Hindlimb muscle (tissue), 1 donor: Measurements from ENCODE around the gene NR4A1. TPM values are rescaled to one million over a fixed set of nuclear protein-coding genes. Genes with fewer than 3 reads are reported as not detected.

Source experiments
- DNase-seq: peaks from one replicate; pipeline ENCODE4 v3.0.0-alpha.2; 2013
- polyA plus RNA-seq: library from polyadenylated mRNA; unstranded; fragments of 120-200 nt; gene quantifications from one replicate; pipeline ENCODE4 v1.2.1, GENCODE V29; 2013; ENCODE audit not compliant: insufficient read length

Gene NR4A1
- polyA plus RNA-seq, 1 donor, result 32.8 TPM

GRCh38 chr12:52018433-52019112 lies 32.7 kb upstream of the NR4A1 start:
- no peak for DNase-seq

GRCh38 chr12:52019113-52019770 lies 32.0 kb upstream of the NR4A1 start:
- DNase-seq, result no peak

DNA sequence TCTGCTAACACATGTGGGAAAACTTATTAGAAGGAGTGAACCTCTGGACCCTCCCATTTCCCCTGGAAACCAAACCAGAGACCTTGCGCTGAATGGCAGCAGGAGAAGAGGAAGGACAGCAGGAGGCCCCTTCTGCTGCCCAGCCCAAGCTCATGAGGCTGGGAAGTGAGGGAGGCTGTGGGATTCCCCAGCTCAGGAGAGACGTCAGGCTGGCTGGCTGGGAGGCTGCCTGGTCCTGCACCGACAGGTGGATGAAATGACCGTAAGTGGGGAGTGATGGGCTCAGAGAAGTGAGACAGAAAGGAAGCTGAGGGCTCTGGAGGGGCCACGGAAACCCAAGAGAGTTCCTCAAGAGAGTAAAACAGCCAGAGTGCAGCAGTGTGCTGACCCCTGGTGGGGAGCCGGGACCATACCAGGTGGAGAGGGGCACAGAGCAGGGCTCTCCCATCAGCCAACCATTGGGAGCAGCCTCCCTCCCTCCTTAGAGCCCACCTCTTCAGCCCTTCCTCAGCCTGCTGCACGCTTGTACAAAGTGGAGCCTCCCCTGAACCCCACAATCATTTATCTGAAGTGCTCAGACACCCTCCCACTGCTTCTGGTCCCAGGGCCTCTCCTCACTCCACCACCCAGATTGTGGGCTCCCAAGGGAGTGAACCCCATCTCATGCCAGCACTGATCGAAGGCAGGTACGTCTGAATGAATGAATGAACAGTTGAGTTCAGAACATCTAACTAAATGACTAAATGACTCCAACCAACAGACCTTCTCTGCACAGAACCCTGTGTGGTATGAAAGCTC lies 30.5 kb upstream of the NR4A1 start:
- no peak for DNase-seq

GRCh38 chr12:52022841-52023181 lies 28.4 kb upstream of the NR4A1 start:
- DNase-seq, result no peak

DNA sequence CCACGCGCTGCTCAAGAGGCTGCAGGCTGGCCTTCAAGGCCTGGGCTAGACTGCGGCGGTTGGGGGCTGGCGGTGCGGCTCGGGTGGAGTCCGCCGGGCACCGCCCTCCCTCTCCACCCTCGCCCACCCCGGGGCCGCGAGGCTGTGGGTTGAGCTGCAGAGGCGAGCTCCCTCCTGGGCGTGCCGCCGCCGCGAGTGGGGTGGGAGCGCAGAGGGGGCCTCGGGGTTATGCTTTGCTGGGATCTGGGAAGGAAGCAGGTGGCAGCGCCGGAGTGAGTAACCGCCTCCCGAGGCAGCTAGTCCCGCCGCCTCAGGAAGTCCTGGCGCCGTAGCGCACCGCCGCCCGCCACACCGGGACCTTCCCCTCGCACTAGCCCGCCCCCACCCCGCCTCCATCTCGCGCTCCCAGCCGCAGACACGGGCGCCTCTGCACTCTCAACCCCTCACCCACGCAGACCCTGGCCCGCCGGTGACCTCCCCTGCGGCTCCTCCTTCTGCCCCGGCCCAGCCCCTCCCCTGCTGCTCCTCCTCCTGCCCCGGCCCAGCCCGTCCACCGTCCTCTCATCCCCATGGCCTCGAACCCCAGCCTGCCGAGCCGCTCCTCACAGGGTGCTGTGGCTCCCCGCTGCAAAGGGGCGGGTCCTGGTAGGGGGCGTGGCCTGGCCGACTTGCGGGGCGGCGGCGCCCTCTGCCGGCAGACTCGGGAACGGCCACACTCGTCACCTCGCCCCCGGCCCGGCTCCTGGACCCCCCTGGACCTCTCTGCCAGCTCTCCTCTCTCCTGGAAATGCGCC lies 27.9 kb upstream of the NR4A1 start:
- peak; percentile 77 for DNase-seq

DNA sequence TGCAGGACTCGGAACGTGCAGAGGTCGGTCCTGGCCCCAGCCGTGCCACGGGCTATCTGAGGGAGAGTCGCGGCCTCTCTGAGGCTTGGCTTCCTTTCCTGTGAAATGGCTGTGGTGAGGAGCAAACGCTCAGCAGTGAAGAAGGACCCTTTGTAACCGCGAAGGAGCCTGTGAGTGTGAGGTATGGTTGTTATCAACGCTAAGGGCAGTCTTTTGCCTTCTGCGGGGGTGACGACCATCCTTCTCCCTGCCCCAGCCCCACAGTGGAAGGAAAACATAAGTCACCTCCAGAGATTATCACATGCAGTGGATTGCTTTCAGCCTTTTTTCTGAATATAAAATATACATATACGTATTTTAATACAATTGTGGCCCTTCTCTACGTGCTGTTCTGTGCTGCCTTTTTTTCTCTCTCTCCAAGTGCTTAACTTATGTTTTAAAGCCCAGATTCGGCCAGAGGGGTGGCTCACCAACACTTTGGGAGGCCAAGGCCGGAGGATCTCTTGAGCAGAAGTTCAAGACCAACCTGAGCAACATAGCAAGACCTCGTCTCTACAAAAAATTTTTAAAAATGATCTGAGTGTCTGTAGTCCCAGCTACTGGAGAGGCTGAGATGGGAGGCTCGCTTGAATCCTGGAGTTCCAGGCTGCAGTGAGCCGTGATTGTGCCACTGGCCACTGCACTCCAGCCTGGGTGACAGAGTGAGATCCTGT lies 27.1 kb upstream of the NR4A1 start:
- DNase-seq, result no peak

DNA sequence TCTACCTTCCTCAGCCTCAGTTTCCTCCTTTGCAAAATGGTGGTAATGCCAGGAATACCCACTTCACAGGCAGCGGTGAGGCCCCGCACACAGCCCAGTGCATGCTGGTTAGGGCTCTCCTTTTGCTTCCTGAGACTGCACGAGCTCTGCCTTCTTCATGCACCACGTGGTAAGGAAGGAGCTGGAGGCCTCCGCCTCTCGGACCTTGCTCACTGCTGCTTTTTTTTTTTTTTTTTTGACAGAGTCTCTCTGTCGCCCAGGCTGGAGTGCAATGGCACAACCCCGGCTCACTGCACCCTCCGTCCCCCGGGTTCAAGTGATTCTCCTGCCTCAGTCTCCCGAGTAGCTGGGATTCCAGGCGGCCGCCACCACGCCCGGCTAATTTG lies 26.4 kb upstream of the NR4A1 start:
- no peak for DNase-seq

GRCh38 chr12:52026263-52026662 lies 25.0 kb upstream of the NR4A1 start:
- DNase-seq, result no peak

DNA sequence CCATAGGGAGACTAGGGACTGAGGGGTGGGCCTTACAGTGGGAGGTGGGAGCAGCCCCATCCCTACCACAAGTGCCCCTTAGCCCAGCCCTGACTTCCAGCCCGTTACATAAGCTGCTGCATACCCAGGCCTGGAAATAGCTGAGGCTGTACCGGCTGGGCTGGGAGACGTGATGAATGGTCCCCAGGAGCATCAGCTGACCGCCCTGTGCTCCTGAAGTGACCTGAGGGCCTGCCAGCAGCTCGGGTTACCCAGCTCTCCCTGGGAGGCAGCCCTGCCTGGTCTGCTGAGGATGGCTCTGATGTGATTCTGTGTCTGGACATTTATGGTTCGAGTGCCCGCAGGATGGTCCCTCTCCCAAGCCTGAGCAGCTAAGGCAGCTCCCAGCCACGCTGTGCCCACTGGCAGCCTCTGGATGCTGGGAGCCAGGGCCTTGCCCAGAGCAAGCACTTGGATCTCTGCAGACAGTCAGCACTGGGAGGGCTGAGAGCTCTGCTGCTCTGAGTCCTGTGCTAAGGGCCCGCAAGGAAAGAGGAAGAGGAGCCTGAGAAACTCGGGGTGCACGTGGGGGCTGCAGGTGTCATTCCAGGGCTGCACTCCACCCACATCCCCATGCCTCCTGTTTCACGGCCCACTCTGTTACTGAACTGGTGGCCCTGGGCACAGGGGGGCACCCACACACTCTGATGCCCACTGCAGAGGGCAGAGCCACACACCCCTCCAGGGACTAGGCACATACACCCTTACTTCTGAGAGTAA lies 24.0 kb upstream of the NR4A1 start:
- no peak for DNase-seq

DNA sequence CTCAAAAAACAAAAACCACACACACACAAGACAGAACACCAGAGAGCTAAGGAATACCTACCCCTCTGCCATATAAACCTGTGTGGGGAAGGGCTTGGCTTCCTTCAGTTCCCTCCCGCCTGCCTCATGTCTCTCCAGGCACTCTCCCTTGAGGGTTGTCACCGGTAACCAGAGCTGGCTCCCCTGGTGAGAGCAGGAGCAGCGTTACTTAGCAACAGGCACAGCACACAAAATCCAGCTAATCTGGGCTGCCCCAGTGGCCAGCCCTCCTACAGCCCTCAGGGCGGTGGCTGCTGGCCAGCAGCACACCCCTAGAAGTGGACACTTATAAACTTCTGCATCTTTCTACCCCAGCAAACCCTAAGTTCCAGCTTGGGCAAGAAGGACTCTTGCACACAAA lies 21.6 kb upstream of the NR4A1 start:
- no peak for DNase-seq

DNA sequence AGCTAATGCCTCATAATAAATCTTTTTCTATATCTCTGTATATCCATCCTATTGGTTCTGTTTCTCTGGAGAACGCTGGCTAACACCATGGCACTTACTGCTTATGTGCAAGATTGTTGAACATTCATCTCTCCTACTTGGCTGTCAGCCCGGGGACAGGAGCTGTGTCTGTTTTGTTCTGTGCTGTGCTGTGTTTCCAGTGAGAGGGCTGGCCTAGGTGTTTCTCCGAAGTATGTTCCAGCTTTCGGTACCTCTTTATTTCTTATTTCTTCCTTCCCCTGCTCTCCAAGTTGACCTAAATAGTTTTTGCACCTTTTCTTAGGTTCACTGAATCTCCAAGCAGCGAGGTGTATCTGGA lies 18.8 kb upstream of the NR4A1 start:
- peak; percentile 87 for DNase-seq

GRCh38 chr12:52032804-52033445 lies 18.3 kb upstream of the NR4A1 start:
- DNase-seq, result peak; percentile 97

- no peak for DNase-seq
Observed at GRCh38 chr12:52033446-52034140, 17.6 kb upstream of the NR4A1 start.

DNA sequence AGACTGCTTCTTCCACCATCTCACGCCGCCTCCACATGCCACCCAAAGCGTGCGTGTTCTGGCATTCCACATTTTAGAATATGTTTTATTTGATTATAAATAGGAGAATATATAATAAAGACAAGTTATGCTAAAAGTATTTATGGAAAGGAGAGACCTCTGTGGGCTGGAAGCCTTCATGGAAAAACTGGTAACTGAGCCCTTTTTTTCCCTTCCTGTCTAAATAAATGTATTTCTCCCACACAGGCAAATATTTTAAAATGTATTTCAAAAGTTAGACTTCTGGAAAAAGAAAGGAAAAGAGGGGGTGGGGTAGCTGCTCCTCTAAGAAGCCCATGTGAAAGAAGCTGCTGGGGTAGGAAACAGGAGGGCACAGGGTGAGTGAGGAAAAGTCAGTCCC lies 16.1 kb upstream of the NR4A1 start:
- DNase-seq, result peak; percentile 86

GRCh38 chr12:52035926-52036325 lies 15.3 kb upstream of the NR4A1 start:
- no peak for DNase-seq

DNA sequence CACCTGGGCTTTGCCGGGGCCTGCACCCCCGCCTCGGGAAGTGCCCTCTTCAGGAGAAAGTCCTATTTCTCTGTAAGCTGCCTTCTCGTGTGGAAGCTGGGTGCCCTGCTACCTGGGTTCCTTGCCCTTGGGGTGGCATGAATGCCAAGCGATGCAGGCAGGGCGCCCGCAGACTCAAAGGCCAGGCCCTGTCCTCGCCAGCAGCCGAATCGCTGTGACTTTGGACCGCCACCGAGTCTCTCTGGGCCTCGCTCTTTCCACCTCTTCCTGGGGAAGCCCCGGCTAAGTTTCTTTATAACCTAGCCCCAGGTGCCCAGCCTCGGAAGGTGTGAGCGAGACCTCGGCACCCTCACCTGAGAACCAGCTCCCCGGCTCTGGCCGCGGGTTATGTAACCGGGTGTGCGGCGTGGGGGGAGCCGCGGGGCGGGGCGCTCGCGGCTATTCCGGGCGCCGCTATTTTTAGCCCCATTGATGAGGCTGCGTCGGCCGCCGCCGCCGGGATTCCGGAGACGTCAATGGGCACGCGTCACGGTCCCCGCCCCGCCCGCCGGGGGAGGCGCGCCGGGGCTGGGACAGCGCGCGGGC lies 14.6 kb upstream of the NR4A1 start:
- DNase-seq, result peak; percentile 92

DNA sequence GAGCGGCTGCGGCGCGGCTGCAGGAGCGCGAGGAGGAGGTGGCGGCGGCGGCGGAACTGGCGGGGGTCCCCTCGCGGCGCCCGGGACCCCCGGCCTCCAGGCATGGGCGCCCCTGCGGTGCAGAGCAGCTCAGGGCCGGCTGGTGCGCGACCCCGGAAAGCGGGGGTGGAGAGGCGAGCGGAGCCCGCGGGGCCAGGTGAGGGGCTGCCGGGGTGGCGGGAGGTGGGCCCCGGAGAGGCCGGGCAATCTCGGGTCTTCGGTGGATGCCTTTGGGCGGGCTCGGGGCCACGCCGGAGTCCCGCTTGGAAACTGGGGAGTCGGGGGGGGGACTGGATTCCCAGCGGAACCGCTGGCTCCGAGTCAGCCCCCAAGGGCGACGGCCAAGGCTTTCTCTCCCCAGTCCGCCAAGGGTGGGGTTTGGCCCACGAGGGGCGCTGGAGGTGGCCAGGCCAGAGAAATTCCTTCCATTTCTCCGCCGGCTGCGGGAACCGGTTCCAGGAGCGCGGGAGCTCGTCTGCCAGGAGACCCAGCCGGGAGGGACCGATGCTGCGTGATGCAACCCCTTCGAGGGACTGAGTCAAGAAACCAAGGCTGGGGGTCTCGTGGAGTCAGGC lies 13.9 kb upstream of the NR4A1 start:
- no peak for DNase-seq

GRCh38 chr12:52038447-52038846 lies 12.8 kb upstream of the NR4A1 start:
- DNase-seq, result no peak

GRCh38 chr12:52041035-52041434 lies 10.2 kb upstream of the NR4A1 start:
- DNase-seq, result no peak

DNA sequence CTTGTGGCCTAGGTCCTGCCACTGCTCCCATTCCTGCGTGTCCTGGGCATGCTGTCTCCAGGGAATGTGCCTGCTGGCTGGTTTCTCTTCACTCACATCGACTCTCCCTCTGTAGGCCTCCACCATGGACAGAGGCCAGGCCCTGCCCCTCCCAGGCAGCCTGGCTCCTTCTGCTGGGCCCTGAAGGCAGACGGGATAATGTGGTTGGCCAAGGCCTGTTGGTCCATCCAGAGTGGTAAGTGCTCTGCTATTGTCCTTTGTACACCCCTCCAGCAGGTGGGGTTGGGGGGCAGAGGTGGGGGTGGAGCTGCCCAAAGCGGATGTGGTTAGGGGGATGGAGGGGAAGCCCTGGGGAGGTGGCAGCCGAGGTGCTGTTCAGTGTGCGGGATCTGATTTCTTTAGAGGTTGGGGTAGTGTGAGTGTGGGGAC lies 9.5 kb upstream of the NR4A1 start:
- no peak for DNase-seq
